GM18511 (cell line): ENCODE data around the gene SCLT1.

Experiments used
- ATAC-seq: cut with Tn5 transposase; IDR thresholded peaks from one replicate; pipeline ENCODE4 v1.9.1; 2021; ENCODE audit warnings: mild to moderate bottlenecking, moderate library complexity; ENCODE audit not compliant: unreplicated experiment

SCLT1 gene

DNA sequence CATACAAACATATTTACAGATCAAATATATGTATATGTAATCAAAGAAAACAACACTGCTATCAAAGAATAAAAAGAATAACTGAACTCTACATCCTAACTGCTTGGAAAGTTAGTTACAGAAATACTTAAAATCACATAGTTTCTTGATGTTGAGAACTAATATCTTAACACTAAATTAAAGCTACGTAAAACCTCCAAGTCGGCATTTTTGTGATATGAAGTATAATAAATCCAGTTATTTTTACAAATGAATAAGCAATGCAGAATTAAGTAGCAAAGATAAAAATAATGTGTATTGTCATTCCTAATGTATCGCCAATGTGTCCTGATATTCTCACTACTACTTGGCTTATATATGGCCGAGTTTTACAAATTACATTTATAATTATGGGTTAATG lies 215.4 kb downstream of the SCLT1 start:
- ATAC-seq: no peak

DNA sequence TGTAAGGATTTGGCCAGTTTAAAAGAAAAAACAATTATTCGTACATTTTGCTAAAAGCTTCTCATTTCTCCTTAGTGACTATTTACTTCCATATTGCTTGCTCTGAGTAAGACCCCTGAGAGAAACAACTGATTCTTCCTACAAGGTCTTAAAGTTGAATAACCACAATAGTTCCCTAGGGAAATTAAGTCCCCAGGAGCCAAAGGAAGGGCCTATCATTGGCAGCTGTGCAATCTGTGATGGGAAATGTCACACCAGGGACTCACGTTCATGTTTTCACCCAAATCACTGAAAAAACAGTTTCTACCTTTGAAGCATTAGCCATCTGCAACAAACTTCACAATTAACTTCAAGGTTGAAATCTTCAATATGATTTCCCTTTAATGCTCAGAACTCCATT lies 217.1 kb downstream of the SCLT1 start:
- no peak for ATAC-seq

DNA sequence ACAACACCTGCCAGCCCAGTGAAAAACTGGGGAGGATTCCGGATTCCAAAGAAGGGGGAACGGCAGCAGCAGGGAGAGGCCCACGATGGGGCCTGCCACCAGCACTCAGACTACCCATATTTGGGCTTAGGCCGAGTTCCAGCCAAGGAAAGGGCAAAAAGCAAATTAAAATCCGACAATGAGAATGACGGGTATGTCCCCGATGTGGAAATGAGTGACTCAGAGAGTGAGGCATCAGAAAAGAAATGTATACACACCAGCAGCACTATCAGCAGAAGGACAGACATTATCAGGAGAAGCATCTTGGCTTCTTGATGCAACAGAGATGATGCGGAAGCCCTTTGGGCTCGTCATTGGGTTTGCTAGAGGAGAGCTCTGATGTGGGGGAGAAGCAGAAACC lies 221.4 kb downstream of the SCLT1 start:
- no peak for ATAC-seq

DNA sequence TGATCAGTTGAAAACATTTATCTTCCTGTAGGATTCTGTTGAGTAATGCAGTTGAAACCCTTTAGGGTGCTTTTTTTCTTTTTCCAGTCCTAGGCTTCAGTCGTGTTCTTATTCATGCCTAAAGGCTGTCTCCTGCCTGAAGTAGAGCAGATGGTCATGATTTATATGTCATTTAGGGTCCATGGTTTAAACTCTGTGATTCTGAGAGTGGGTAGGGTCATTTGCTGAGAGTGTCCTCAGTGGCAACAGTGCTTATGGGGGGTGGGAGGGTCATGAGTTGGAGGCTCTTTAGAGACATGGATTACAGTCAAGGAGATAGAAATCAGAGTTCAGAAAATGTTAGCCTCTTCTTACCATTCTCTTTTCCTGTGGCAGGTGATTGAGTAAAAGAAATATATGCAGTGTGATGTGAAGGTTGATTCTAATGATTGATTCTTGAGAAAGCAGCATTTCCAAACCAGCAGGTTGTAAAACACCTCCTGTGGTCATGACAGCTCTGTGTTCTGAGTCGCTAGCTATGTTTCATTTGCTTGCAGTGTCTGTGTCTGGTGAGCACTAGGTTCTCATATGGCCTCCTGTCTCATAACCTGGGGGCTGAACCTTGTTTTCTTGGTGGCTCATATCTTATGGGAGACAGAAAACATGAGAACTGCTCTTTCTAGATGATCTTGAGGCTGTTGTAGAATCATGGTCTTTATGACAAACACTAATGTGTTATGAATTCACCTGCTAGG lies 223.4 kb downstream of the SCLT1 start:
- ATAC-seq: no peak

DNA sequence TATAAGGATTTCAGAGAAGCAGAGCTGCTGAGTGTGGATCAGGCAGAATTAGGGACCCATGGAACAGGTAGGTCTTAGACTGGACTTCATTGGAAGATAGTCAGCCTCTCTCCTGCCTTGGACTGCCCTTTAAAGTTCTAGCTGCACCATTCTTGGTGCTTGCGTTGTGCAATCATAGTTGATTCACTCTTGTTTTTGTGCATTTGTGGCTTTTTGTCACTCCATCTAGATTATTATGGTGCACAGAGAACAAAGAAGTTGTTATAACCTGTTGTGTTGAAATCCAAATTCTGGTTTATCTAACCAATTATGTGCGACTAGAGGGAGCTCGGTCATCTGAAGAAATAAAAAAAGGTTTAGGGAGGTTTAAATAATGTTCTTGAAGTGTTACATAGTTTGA lies 224.6 kb downstream of the SCLT1 start:
- no peak for ATAC-seq

DNA sequence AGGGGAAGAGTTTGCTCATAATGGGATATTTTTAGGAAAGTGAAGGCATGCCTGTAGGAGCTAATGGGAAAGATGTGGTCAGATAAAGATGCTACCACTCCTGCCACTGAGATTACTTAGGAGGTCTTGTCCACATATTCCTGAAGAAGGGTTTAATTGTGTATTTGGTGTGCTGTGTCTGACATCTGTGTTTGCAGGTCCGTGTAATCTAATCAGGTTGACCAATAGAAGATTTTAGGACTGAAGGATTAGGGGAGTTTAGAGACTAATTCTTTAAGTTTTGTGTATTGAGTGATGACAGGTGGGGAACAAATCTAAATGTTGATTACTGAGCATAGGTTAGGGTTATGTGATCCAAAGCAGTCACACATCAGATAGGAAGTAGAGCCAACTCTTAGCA lies 226.6 kb downstream of the SCLT1 start:
- ATAC-seq: no peak

DNA sequence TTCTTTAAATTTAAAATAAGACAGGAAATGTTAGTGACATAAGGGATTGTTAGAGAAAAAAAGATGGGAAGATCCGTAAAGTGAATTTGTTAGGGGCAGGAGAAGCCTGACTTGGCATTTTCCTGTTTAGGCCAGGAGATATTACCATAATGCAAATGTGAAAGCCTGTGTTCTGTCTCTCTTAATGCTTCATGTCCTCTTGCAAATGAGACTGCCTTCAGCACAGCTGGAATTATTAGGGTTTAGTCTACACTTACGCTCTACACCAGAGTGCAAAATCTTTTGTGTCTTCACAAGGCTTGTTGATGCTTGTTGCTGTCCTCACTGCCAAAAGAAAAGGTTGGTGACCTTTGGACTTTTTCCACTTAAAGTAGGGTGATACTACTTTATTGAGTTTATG lies 227.1 kb downstream of the SCLT1 start:
- no peak for ATAC-seq

DNA sequence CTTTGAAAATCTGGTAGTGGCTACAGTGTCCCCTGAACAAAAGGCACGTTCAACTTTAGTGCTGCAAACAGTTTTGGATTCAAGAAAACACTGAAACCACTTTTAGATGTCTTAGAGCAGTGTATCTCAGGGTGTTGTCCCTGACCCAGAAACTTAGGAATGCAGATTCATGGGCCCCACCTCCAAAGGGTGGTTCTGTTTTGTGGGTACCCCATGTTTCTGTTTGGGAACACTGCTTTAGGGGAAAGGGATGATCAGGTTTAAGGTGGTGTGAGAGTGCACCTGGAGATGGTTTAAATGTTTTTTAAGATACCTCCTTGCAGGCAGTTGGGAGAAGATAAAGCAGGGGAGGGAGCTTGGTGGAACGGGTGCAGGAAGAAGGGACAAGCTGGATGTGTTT lies 228.2 kb downstream of the SCLT1 start:
- ATAC-seq: no peak

DNA sequence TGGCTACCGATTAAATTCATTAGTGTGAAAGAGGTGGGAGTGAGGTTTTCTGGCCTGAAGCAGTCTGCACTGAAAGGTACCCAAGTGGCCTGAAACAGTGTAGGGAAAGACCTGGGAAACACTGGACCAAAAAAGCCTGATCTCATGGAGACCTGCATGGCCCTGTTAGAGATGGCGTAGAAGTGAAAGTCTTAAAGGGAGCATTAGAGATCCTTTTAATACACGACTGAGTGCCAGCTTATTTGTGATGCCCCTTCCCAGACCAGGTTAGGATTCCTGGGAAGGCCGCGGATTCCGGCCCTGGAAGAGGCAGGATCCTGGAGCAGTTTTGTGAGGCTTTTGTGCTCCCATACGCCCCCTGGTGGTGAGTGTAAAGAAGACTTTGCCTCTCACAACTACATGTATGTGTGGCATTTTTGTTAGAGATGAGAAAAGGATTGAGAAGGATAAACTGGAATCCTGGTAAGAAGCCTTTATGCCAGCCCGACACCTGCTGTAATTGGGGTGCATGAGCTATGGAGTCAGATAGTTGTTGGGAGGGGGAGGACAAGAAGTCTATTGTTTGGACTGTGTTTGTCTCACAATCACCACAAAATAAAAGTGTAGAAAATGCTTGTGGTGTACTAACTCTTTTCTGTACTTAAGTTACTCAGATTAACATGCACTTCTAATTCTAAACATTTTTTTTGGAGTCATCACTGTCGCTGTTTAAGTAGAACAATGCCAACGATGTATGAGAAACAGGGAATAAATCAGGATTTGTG lies 229.8 kb downstream of the SCLT1 start:
- peak; percentile 34 for ATAC-seq

DNA sequence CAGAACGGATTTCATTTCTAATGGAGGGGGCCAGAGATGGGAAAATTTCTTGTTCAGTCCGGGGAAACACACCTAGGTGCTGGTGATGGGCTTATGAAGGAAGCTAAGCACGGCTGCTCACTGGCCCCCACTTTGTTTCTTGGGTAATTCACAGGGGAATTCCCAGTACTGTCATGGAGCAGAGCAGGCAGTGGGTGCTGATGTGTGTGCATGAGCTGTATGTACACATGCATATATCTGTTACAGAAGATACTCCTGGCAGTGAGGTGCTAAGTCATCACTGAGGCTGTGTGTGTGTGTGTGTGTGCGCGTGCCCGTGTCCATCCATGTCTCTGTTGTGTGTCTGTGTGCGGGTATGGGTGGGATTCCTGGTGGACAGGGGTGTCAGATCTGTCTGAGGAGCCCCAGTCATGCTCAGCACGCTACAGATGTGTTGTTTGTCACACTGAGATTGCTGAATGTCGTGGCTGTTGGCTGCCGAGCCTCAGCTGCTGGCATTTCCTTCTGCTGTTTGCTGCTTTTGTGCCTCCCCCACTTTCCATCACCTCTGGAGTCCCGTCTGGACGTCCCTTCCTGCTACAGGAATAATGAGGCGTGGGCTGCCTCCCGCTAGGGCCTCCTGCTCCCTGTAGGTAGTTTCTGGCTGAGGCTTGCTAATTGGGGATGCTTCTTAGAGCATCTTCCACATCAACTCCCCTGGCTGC lies 230.6 kb downstream of the SCLT1 start:
- ATAC-seq: peak; percentile 72

DNA sequence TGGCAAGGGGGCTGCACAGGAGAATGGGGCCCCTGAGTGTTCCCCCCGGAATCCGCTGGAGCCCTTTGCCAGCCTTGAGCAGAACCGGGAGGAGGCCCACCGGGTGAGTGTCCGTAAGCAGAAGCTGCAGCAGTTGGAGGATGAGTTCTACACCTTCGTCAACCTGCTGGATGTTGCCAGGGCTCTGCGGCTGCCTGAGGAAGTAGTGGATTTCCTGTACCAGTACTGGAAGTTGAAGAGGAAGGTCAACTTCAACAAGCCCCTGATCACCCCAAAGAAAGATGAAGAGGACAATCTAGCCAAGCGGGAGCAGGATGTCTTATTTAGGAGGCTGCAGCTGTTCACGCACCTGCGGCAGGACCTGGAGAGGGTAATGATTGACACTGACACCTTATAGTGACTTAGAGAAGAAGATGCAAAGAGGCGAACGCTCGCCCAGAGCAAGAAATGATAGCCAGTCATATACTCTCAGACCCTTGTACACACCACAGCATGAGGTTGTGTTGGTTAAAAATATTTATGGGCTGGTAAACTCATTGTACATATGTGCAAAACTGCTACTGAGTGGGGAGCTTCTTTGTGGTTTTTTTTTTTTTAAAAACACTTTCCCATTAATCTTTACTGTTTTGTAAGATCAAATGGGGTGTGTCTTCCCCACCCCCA lies 231.4 kb downstream of the SCLT1 start:
- ATAC-seq: peak; percentile 18

DNA sequence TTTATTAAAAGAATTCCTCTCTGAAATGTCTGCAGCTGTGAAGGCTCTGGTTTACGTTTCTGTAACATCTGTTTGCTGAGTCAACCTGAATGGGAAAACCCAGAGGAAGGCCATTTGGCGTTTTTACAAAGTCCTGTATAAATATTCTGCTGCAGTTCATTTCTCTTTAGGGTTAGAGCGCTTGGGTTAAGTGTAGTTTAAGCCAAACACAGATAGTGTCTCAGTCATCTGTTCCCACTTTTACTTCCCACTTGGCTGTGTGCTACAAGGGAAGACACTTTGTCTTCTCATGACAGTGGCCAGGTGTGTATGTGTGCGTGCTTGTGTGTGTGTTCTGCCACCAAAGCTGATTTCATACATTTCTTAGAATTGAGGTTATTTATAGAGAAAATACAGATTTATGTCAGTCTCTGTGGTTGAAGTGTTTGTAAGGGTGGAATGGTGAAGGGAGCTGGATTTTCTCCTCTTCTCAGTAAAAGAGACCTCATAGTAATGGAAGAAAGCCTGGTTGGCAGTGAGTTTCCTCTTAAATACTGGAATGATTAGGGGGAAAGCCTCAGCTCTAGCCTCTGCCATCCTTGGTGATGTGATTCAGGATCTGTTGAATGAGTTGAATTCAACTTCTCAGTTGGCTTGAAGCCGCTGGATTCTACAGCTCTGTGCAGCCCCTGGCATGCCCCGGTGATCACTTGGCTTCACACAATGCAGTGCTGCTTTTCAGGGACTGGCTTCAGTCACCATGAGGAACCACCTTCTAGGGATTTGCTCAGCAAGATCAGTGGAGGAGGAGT lies 233.3 kb downstream of the SCLT1 start:
- no peak for ATAC-seq

DNA sequence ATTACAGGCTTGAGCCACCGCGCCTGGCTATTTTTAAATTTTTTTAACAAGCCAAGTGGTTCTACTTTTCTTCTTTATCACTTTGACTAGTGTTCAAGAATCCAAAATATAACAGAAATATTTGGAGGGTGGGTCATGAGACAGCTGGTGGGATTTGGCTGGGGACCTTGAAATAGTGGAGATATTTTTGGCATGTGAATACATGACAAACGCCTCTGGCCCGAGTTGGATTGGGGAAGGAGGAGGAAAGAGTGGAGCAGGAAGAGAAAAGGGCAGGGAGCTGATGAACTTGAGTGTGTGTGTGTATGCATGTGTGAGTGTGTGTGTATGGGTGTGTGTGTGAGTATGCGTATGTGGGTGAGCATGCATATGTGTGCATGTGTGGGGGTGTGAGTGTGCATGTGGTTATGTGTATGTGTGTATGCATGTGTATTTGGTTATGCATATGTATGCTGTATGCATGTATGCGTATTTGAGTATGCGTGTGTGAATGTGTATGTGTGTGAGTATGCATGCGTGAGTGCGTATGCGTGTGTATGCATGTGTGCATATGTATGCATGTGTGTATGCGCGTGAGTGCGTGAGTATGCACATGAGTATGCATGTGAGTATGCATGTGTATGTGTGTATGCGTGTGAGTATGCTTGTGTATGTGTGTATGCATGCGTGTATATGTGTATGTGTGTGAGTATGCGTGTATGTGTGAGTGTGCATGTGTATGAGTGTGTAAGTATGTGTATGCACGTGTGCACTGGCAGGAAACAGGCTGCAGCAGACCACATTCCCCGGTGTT lies 234.3 kb downstream of the SCLT1 start:
- no peak for ATAC-seq

DNA sequence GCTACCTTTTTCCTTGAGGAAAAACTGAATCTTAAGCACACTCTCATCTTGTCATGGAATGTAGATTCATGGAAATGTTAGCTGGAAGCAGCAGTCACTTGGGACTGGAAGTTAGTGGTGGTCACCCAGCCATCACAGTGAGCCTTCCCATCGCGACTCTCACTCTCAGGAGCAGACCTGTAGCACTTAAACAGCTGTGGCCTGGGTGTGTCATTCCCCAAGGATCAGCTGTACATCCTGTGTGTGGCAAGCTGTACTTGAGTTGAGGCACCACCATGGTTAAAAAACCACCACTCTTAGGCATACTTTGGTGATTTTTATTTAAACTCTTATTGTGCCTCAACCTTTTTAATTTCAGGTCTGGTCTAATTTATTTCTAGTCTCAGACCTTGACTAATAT lies 237.1 kb downstream of the SCLT1 start:
- ATAC-seq: no peak

DNA sequence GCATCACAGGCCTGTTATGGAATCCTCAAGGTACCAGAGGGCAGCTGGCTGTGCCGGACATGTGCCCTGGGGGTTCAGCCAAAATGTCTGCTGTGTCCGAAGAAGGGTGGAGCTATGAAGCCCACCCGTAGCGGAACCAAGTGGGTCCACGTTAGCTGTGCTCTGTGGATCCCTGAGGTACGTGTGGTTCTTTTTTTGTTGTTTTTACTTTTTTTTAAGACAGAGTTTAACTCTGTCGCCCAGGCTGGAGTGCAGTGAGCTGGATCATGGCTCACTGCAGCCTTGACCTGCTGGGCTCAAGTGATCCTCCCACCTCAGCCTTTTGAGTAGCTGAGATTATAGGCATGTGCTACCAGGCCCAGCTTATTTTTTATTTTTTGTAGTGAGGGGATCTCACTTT lies 237.7 kb downstream of the SCLT1 start:
- ATAC-seq: no peak

DNA sequence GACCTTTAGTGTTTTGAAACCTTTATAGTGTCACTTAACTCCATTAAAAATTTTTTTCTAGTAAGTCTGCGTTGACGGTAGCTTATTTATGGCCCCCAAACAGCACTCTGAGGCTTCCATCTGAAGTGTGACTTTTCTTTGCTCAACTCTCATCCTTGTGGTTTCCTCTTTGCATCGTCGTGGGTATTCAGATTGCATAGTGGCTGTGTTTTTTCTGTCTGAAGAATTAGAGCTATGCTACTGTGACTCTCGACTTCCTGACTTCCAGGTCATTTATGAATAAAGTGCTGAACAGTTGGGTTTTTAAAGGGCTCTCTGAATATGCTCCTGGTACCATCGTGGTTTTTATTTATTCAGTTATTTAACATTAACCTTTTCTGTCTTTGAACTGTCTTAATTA lies 238.9 kb downstream of the SCLT1 start:
- ATAC-seq: peak; percentile 88

DNA sequence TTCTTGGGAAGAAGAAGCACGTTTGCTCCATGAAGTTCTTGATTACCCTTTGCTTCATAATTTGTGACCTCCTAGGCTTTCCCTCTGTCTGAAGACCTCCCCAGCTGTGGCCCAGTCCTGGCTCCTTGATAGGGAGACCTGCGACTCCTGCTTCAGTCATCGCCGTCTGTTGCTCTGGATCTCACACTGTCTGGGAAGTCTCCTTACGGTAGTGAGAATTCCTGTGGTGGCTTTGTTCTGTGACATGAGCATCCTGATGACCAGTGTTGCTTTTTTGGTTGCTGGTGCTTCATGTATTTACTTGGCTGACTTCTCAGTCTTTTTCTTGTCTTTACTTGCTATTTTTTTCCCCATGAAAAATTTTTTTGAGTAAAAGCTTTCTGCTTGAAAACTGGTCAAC lies 239.6 kb downstream of the SCLT1 start:
- ATAC-seq: no peak

DNA sequence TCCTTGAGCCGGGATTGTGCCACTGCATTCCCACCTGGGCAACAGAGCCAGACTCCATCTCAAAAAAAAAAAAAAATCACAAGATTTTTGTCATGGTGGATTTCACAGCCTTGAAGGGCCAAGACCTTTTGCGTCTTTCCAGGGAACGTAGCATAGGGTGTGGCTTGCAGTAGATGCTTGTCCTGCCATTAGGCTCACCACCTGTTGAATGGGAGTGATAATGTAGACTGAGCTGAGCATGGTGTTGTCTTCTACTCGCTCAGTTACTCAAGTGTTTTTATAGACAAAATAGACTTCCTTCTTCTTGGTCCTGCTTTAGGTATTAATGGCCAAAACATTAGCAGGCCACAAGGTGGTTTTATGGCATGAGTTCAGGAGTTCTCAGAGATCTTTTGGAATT lies 243.1 kb downstream of the SCLT1 start:
- ATAC-seq: no peak

DNA sequence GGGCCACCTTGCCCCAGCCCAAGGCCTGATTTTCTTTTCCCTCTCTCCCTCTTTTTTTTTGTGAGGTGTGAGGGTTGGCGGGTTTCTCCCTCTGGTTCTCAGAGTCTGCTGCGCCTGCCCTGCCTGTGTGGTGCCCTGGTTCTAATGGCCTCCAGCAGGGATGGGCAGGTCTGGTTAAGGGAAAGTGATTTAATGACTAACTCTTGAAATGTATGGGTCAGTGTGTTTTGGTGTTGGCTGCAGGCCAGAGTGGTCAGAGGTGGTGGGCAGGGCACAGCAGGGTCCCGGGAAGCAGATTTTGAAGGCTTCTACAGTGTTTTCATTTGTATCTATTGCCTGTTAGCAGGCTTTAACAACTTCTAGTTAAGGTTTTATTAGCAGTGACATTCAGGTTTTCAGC lies 244.9 kb downstream of the SCLT1 start:
- ATAC-seq: no peak
